ENCODE data around the gene MTFMT.

The MTFMT gene

DNA sequence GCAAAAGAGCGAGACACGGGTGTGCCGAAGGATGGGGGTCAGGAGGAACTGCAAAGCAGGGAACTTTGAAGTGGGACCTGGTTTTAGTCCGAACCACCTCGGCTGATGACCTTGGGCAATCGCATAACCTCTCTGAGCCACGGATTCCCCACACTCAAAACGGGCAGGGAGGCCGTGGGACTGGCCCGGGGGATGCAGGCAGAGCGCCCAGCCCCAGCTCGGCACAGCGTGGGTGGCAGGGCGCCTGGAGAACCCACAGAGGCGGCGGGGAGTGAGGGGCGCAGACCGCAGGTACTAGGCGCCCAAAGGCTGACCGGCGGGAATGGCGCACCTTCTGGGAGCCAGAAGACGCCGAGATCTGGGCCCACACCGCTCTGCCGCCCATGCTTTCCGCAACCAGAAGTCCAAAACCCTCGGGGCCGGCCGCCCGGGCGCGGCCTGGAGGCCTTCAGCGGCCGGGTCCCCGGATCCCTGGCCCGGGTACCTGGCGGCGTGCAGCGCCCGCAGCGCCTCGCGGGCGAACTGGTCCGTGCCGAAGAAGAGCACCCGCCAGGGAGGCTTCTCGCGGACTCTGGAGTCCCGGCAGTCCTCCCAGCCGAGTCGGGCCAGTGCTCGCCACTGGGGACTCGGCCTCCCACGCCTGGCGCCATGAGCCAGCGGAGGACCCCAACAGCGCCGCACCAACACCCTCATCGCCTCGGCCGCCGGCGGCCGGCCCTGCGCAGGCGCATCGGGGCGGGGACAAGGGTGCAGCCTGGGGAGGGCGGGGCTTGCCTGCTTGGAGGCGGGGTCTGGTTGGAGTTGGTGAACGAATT lies at the start of gene MTFMT:
TSS of gene MTFMT (minus strand) at position 719 of the 815 bp plus-strand sequence. CDS start at position 693, 26 bp downstream.
- ATAC-seq: peak; percentile 93
- TF ChIP-seq, protein P1, sequence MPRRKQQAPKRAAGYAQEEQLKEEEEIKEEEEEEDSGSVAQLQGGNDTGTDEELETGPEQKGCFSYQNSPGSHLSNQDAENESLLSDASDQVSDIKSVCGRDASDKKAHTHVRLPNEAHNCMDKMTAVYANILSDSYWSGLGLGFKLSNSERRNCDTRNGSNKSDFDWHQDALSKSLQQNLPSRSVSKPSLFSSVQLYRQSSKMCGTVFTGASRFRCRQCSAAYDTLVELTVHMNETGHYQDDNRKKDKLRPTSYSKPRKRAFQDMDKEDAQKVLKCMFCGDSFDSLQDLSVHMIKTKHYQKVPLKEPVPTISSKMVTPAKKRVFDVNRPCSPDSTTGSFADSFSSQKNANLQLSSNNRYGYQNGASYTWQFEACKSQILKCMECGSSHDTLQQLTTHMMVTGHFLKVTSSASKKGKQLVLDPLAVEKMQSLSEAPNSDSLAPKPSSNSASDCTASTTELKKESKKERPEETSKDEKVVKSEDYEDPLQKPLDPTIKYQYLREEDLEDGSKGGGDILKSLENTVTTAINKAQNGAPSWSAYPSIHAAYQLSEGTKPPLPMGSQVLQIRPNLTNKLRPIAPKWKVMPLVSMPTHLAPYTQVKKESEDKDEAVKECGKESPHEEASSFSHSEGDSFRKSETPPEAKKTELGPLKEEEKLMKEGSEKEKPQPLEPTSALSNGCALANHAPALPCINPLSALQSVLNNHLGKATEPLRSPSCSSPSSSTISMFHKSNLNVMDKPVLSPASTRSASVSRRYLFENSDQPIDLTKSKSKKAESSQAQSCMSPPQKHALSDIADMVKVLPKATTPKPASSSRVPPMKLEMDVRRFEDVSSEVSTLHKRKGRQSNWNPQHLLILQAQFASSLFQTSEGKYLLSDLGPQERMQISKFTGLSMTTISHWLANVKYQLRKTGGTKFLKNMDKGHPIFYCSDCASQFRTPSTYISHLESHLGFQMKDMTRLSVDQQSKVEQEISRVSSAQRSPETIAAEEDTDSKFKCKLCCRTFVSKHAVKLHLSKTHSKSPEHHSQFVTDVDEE (CRISPR knock-in tag; IDR thresholded peaks at IDR 0.05): no peak
- TF ChIP-seq ZNF70 (CRISPR knock-in tag; IDR thresholded peaks at IDR 0.05) (no peak), ZC3H10 (CRISPR knock-in tag; IDR thresholded peaks at IDR 0.05) (no peak), GLIS3 (CRISPR knock-in tag; IDR thresholded peaks at IDR 0.05) (no peak), ISL1 (CRISPR knock-in tag; IDR thresholded peaks at IDR 0.05) (no peak)
- TF ChIP-seq, protein P2, sequence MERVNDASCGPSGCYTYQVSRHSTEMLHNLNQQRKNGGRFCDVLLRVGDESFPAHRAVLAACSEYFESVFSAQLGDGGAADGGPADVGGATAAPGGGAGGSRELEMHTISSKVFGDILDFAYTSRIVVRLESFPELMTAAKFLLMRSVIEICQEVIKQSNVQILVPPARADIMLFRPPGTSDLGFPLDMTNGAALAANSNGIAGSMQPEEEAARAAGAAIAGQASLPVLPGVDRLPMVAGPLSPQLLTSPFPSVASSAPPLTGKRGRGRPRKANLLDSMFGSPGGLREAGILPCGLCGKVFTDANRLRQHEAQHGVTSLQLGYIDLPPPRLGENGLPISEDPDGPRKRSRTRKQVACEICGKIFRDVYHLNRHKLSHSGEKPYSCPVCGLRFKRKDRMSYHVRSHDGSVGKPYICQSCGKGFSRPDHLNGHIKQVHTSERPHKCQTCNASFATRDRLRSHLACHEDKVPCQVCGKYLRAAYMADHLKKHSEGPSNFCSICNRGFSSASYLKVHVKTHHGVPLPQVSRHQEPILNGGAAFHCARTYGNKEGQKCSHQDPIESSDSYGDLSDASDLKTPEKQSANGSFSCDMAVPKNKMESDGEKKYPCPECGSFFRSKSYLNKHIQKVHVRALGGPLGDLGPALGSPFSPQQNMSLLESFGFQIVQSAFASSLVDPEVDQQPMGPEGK (CRISPR knock-in tag; IDR thresholded peaks at IDR 0.05; ENCODE audit: borderline replicate concordance): no peak
- TF ChIP-seq, protein P3, sequence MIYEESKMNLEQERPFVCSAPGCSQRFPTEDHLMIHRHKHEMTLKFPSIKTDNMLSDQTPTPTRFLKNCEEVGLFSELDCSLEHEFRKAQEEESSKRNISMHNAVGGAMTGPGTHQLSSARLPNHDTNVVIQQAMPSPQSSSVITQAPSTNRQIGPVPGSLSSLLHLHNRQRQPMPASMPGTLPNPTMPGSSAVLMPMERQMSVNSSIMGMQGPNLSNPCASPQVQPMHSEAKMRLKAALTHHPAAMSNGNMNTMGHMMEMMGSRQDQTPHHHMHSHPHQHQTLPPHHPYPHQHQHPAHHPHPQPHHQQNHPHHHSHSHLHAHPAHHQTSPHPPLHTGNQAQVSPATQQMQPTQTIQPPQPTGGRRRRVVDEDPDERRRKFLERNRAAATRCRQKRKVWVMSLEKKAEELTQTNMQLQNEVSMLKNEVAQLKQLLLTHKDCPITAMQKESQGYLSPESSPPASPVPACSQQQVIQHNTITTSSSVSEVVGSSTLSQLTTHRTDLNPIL (CRISPR knock-in tag; IDR thresholded peaks at IDR 0.05; ENCODE audit: low read depth): no peak
- TF ChIP-seq, protein P4, sequence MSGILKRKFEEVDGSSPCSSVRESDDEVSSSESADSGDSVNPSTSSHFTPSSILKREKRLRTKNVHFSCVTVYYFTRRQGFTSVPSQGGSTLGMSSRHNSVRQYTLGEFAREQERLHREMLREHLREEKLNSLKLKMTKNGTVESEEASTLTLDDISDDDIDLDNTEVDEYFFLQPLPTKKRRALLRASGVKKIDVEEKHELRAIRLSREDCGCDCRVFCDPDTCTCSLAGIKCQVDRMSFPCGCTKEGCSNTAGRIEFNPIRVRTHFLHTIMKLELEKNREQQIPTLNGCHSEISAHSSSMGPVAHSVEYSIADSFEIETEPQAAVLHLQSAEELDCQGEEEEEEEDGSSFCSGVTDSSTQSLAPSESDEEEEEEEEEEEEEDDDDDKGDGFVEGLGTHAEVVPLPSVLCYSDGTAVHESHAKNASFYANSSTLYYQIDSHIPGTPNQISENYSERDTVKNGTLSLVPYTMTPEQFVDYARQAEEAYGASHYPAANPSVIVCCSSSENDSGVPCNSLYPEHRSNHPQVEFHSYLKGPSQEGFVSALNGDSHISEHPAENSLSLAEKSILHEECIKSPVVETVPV (CRISPR knock-in tag; IDR thresholded peaks at IDR 0.05): no peak

DNA sequence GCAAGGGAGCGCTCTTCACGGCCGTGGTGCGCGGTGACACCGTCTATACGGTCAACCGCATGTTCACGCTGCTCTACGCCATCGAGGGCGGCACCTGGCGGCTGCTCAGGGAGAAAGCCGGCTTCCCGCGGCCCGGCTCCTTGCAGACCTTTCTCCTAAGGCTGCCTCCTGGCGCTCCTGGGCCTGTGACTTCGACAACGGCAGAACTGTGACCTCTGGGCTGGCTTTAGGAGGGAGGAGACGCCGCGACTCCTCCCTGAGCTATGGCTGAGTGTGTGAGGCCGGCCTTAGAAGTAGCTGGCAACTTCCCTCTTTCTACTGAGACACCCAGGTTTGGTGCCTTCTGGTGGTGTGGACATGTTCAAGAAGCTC lies 48.5 kb upstream of the MTFMT start:
- TF ChIP-seq, protein P5, sequence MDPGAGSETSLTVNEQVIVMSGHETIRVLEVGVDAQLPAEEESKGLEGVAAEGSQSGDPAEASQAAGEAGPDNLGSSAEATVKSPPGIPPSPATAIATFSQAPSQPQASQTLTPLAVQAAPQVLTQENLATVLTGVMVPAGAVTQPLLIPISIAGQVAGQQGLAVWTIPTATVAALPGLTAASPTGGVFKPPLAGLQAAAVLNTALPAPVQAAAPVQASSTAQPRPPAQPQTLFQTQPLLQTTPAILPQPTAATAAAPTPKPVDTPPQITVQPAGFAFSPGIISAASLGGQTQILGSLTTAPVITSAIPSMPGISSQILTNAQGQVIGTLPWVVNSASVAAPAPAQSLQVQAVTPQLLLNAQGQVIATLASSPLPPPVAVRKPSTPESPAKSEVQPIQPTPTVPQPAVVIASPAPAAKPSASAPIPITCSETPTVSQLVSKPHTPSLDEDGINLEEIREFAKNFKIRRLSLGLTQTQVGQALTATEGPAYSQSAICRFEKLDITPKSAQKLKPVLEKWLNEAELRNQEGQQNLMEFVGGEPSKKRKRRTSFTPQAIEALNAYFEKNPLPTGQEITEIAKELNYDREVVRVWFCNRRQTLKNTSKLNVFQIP (CRISPR knock-in tag; IDR thresholded peaks at IDR 0.05; ENCODE audit: borderline replicate concordance, low read depth): no peak
- no peak for TF ChIP-seq ZFP3 (CRISPR knock-in tag; IDR thresholded peaks at IDR 0.05)
- TF ChIP-seq, protein P4 (CRISPR knock-in tag; IDR thresholded peaks at IDR 0.05): no peak
- TF ChIP-seq ZNF565 (CRISPR knock-in tag; conservative IDR thresholded peaks at IDR 0.05; ENCODE audit: low read depth): no peak
- no peak for TF ChIP-seq ZNF8 (CRISPR knock-in tag; IDR thresholded peaks at IDR 0.05)
- peak; percentile 77 for ATAC-seq

DNA sequence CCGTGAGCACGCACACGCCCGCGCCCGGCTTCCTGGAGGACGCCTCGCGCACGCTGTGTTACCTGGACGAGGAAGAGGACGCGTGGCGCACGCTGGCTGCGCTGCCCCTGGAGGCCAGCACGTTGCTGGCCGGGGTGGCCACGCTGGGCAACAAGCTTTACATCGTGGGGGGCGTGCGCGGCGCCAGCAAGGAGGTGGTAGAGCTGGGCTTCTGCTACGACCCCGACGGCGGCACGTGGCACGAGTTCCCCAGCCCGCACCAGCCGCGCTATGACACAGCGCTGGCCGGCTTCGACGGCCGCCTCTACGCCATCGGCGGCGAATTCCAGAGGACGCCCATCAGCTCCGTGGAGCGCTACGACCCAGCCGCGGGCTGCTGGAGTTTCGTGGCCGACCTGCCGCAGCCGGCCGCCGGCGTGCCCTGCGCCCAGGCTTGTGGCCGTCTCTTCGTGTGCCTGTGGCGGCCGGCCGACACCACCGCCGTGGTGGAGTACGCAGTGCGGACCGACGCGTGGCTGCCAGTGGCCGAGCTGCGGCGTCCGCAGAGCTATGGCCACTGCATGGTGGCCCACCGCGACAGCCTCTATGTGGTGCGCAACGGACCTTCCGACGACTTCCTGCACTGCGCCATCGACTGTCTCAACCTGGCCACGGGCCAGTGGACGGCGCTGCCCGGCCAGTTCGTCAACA lies 48.0 kb upstream of the MTFMT start:
- no peak for ATAC-seq
- TF ChIP-seq, protein P5 (CRISPR knock-in tag; IDR thresholded peaks at IDR 0.05; ENCODE audit: borderline replicate concordance, low read depth): no peak
- TF ChIP-seq, protein P3 (CRISPR knock-in tag; IDR thresholded peaks at IDR 0.05; ENCODE audit: low read depth): no peak
- TF ChIP-seq GLIS3 (CRISPR knock-in tag; IDR thresholded peaks at IDR 0.05) (no peak), ZFP3 (CRISPR knock-in tag; IDR thresholded peaks at IDR 0.05) (no peak), ZNF70 (CRISPR knock-in tag; IDR thresholded peaks at IDR 0.05) (no peak), SNAI2 (CRISPR knock-in tag; IDR thresholded peaks at IDR 0.05) (no peak)

Measured in SK-N-SH treated with all-trans-retinoic acid at 6 μM for 48 hours (cell line).